ENCODE measurements around the gene DNTTIP2. TPM values are rescaled to one million over a fixed set of nuclear protein-coding genes. Genes with fewer than 3 reads are reported as not detected.

Gene DNTTIP2
- total RNA-seq: 41.2 and 52.5 TPM in 2 replicates

GRCh38 chr1:93878889-93879586 is at the start of gene DNTTIP2:
Gene DNTTIP2, minus strand, starts transcription at chr1:93879206. Its CDS starts 58 bp downstream, at chr1:93879148.

GRCh38 chr1:93909146-93910050 is 30.4 kb upstream of the DNTTIP2 start, which contains the start of gene GCLM:
Gene GCLM, minus strand, starts transcription at chr1:93909430. Its CDS starts 267 bp downstream, at chr1:93909163.

Small RNA genes within 50 kb of the gene (small RNA-seq; reads per million reads assigned to genes)
- not detected for gene AL117351.2
- gene MIR760: not detected

Other genes with a start within 250 kb of the DNTTIP2 start
- 19.6 and 20.6 TPM in 2 replicates for gene BCAR3, start 197.4 kb downstream of the DNTTIP2 start, total RNA-seq
- 77.2 and 94.3 TPM in 2 replicates for gene GCLM, start 30.2 kb upstream of the DNTTIP2 start, total RNA-seq
- 0.78 and 1.2 TPM in 2 replicates for gene ABCA4, start 241.9 kb upstream of the DNTTIP2 start, total RNA-seq

Data from articular chondrocyte of knee joint (primary cell).